GM12864 (cell line): ENCODE measurements around the gene CACNA1D.

Experiments
- DNase-seq: peaks from one replicate; pipeline ENCODE4 v3.0.0-alpha.2; 2011; ENCODE audit warnings: low read depth
- H3K4me3 ChIP-seq: 2 replicates; pipeline ENCODE4 v1.5.1; 2011; ENCODE audit warnings: mild to moderate bottlenecking, low read depth, low read length, control low read depth
- CTCF ChIP-seq: IDR thresholded peaks from 2 replicates; pipeline ENCODE4 v1.5.1; 2011; ENCODE audit warnings: low read depth, mild to moderate bottlenecking, moderate library complexity, low read length, control low read depth, inconsistent platforms; ENCODE audit errors: missing control alignments

Gene CACNA1D

DNA sequence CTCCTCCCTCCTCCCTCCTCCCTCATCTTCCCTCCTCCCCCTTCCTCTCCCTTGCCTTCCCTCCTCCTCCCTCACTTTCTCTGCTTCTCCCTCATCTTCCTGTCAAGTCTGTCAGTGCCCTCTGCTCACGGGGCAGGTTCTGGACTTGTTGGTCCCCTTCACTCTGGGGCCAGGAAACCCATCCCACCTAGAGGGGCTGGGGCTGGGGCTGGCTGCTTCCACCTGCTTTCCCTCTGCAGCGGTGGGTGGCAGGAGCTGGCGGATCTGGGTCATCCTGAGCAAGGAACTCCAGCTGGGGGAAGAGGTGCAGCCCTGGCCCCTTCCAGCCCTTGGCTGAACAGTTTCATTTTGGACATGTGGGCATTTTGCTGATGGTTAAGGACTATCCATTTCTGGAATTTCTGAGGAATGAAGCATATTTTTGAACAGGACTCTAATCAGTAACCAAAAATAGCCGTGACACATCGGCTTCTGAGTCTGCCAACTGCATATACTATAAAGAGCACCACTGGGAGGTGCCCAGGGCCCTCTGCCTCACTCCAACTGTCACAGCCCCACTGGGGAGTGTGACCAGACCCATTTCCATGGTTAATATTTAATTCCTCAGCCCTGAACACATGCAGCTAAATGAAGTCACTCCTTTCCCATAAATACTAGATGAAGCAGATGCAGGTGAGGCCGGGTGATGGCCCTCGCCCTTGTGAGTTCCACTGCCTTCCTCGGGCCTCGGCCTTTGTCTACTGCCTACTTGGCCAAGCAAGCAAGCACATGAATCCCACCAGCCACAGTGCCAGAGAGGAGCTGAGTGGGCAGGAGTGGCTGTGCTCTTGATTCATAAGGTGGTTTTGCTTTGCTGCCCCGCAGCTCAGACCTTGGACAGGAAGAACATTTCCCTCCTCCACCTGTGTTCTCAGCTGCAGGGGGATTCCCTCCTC lies 312.0 kb downstream of the CACNA1D start:
- H3K4me3 ChIP-seq: no peak overlapping the region

DNA sequence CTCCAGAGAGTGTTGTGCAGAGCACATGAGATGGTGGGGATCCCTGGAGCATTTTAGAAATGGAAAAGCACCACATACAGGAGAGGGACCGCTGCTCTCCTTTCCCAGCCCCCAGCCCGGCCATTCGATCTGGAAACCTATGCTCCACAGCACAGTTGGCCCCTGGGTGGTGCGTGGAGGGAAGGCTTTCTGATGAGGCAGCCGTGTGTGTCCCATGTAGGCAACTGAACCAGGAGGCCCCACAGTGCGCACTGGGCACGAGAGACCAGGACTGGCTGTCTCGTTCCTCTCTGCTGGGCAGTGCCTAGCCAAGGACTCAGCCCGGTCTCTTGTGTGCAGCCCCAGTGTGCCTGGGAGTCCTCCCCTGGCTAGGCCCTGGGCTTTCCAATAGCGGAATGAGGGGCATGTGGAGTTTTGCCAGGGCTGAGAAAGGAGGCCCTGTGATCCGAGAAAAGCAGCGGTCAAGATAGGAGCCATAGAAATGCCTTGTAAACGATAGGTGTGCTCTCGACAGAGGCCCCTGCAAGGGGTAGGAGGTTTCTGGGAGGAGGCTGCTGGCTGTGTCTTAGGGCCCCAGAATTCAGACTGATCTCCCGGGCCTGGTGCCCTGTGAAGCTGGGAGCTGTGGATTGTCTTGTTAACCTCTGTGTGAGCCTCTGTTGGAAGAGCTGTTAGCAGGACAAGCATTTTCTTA lies 312.9 kb downstream of the CACNA1D start:
- no peak for DNase-seq
- no peak overlapping the region for H3K4me3 ChIP-seq
- no peak for TF ChIP-seq CTCF

More for the DNA sequence above, 312.0 kb downstream of the CACNA1D start:
- TF ChIP-seq CTCF: no peak
- no peak for DNase-seq

GRCh38 chr3:53808496-53808895 lies 314.1 kb downstream of the CACNA1D start:
- no peak overlapping the region for H3K4me3 ChIP-seq
- no peak for DNase-seq
- no peak for TF ChIP-seq CTCF

DNA sequence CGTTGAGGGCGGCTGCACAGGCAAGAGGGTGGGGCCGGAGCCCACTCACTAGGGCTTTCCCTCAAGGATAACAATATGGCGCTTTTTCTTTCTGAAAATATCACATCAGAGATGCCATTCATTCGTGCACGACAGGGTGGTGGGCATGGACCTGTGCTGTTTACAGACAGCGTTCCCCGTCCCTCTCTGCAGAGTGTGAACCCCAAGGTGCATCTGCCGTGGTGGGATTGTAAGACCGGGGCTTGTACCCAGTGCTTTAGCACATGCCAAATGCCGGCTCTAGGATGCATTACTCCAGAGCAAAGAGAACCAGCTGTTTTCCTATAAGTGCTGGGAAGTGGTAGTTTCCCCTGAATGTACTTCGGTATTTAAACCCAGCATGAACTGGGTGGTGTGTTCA lies 314.9 kb downstream of the CACNA1D start:
- no peak for DNase-seq
- no peak overlapping the region for H3K4me3 ChIP-seq
- no peak for TF ChIP-seq CTCF

DNA sequence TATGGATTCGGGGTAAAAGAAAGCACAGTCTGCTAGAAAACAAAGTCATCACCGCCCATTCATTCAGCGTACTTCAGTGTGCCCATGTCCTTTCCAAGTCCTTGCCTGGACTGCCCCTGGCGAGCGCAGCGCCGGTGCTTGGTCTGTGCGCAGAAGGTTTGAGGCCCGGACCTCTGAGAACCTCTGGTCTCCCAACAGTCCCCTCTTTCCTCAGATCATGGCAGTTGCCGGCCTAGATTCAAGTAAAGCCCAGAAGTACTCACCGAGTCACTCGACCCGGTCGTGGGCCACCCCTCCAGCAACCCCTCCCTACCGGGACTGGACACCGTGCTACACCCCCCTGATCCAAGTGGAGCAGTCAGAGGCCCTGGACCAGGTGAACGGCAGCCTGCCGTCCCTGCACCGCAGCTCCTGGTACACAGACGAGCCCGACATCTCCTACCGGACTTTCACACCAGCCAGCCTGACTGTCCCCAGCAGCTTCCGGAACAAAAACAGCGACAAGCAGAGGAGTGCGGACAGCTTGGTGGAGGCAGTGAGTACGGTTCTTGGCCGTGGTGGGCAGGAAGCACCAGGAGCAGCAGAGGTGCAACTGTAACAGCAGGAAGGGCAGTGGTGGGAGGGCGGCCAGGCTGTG lies 315.5 kb downstream of the CACNA1D start:
- H3K4me3 ChIP-seq: no peak overlapping the region
- no peak for DNase-seq
- TF ChIP-seq CTCF: no peak

DNA sequence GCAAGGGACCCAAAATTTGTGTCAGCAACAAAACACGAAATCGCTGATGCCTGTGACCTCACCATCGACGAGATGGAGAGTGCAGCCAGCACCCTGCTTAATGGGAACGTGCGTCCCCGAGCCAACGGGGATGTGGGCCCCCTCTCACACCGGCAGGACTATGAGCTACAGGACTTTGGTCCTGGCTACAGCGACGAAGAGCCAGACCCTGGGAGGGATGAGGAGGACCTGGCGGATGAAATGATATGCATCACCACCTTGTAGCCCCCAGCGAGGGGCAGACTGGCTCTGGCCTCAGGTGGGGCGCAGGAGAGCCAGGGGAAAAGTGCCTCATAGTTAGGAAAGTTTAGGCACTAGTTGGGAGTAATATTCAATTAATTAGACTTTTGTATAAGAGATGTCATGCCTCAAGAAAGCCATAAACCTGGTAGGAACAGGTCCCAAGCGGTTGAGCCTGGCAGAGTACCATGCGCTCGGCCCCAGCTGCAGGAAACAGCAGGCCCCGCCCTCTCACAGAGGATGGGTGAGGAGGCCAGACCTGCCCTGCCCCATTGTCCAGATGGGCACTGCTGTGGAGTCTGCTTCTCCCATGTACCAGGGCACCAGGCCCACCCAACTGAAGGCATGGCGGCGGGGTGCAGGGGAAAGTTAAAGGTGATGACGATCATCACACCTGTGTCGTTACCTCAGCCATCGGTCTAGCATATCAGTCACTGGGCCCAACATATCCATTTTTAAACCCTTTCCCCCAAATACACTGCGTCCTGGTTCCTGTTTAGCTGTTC lies 316.9 kb downstream of the CACNA1D start:
- no peak for DNase-seq
- no peak for TF ChIP-seq CTCF
- no peak overlapping the region for H3K4me3 ChIP-seq
